Lung microvascular endothelial cell (primary cell): ENCODE measurements around the gene CLIC4. TPM values are rescaled to one million over a fixed set of nuclear protein-coding genes. Genes with fewer than 3 reads are reported as not detected.

Source experiments
- DNase-seq, 2 donors: peaks; one replicate each; pipeline versions ENCODE4 v3.0.0 to v3.0.0-alpha.2; 2010; ENCODE audit warnings: low read depth in 2 of 2
- total RNA-seq: library from RNA; depleted of rRNA; stranded (reverse); fragments of >200 nt; gene quantifications from 2 replicates; pipeline ENCODE4 v1.2.1, GENCODE V29; 2014

Gene CLIC4
- total RNA-seq, 1 donor from 2014 or later: 122 TPM

GRCh38 chr1:24858277-24858676 lies 113.0 kb downstream of the CLIC4 start:
- DNase-seq: no peak

GRCh38 chr1:24859063-24860010 lies 114.1 kb downstream of the CLIC4 start:
- no peak for DNase-seq

DNA sequence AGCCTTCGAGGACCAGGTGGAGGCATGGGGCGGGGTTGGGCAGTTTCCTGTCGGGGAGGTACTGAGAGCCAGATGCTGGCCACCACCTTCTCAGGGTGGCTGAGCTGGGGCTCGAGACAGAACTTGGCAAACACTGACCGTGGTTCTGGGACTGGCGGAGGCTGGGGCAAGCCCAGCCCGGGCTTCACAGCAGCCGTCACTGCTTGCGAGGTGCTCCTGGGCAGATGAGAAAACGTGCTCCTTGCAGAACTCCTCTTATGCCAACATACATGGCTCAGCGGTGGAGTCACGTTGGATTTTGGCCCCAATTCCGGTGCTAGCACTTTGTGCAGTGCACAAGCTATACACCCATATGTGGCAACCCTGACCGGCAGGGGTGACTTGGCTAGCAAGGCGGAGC lies 115.6 kb downstream of the CLIC4 start:
- no peak for DNase-seq

- no peak for DNase-seq
Measured at GRCh38 chr1:24861821-24862727, 116.8 kb downstream of the CLIC4 start.

- DNase-seq: no peak
Measured at GRCh38 chr1:24862775-24863483, 117.7 kb downstream of the CLIC4 start.

- peak in 1 of 2 donors; percentile 27 for DNase-seq
Measured at GRCh38 chr1:24864370-24864777, 119.1 kb downstream of the CLIC4 start.

- DNase-seq: no peak
Measured at GRCh38 chr1:24865168-24865567, 119.9 kb downstream of the CLIC4 start.

DNA sequence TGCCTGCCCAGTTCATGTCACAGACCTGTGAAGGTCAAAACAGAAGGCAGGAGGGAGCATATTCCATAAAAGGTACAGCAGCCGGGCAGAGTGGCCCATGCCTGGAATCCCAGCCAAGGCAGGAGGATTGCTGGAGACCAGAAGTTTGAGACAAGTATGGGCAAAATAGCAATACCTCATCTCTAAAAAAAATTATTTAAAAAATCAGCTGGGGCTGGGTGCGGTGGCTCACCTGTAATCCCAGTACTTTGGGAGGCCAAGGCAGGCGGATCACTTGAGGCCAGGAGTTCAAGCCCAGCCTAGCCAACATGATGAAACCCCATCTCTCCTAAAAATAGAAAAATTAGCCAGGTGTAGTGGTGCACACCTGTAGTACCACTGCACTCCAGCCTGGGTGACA lies 120.3 kb downstream of the CLIC4 start:
- no peak for DNase-seq

- no peak for DNase-seq
Measured at GRCh38 chr1:24866211-24867083, 121.2 kb downstream of the CLIC4 start.

DNA sequence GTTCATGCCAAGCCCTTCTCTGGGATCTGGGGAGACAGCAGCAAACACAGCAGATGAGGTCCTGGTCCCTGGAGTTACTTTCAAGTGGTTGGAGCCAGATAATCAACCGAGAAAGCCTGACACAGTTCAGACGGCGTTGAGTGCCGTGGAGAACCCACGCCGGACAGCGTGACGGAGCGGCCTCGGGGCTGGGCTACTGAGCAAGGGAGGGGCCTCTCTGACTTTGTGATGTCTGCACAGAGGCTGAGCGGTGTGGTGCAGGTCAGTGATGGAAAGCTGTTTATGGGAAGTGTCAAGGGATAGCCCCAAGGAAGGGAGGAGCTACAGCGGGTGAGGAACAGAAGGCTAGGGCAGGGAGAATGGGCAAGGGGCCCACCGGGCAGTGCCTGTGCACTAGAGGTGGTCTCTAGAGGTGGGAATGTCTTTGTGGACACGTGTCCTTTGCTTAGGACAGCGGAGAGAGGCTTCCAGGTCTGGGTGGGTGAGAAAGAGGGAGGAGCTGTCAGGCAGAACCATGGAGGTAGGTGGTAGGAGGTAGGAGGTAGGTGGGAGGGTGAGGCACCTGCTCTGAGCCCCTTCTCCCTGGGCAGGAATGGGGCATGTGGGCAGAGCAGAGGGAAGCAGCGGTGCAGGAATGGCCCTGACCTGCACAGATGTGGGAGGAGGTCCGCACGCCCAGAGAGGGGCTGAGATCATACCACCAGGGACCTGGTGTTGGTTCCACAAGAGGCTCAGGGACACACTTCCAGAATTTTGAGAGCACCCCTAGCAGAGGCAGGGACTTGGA lies 122.0 kb downstream of the CLIC4 start:
- DNase-seq: no peak

GRCh38 chr1:24868016-24868875 lies 123.0 kb downstream of the CLIC4 start:
- no peak for DNase-seq

- peak in 1 of 2 donors; percentile 11 for DNase-seq
Measured at GRCh38 chr1:24870551-24871195, 125.4 kb downstream of the CLIC4 start.

- DNase-seq: no peak
Measured at GRCh38 chr1:24871306-24871901, 126.2 kb downstream of the CLIC4 start.

GRCh38 chr1:24872061-24872850 lies 127.0 kb downstream of the CLIC4 start:
- no peak for DNase-seq

DNA sequence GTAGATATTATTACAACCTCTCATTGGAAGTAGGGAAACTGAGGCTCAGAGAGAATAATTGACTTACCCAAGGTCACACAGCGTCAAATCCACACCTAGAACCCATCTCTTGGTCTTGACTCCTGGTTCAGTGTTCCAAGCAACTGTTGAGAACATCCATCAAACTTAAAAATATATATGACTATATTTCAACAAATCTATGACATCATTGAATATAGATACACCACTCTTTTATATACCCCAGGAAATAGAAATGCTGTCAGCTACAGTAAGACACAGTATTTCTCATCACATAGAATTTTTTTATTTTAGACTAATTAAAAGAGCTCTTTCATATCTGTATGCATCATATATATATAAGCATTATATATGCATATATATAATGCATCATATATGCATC lies 127.9 kb downstream of the CLIC4 start:
- no peak for DNase-seq

- DNase-seq: no peak
Measured at GRCh38 chr1:24874056-24874455, 128.8 kb downstream of the CLIC4 start.

DNA sequence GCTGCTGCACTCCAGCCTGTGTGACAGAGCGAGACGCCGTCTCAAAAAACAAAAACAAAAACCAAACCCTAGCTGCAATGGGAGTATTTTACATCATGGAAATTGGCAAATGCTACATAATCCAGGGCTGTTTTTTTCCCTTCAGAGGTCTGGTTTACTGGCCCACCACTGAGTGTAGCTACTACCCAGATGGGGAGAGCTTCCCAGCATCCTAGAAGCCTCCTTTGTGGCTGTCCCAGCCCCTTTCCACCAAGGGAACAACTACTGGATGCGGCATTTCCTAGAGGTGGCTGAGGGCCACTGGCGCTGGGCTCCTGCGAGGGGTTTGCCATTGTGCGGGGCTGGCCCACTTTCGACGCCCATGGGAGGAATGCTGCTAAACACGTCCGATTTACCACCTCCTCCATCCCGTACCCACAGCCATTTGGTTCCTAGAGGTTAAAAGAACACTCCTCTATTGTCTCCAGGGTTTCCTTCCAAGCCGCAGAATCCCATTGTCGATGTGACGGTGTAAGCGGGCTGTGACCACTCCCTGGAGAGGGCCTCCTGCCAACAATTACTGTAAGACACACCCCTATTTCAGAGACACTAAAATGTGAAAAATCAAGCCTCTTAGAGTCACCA lies 129.5 kb downstream of the CLIC4 start:
- DNase-seq: peak in 1 of 2 donors; percentile 24
